Activated CD4-positive, CD25-positive, alpha-beta regulatory T cell treated with anti-CD3 and anti-CD28 coated beads, Interleukin-2, amount 50 U/mL, for 24 hours (primary cell): Measurements from ENCODE around the gene PKHD1.
"Not testable (repeated sequence)": the region's sequence is repeated elsewhere in the genome, so short reads cannot be mapped to it uniquely, and the experiment has no call there.

Source experiments
- ATAC-seq, 2 donors: fragments of 150-1000 bp; cut with Tn5 transposase; one replicate each; pipeline ENCODE4 v1.10.0; 2021; ENCODE audit warnings: mild to moderate bottlenecking in 1 of 2, moderate library complexity in 1 of 2

Gene PKHD1

DNA sequence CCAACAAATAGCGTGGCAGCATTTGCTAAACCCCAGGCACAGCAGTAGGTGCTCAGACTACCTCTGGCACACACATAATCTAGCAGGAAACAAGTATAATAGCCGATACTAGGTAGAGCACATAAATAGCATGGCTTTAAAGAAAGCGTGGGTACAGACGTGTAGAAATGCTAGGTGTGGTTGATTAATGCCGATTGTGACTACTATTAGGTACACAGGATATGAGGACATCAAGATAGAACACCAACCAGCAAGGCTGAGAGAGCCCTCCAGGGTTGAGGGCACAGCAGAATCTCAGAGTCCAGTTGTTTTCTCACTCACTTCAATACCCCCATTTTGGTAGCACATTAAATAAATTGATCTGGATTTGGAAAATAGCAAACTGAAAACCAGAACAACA, 100.5 kb downstream of the PKHD1 start:
- ATAC-seq = no peak

GRCh38 chr6:51983564-51983963, 103.8 kb downstream of the PKHD1 start:
- ATAC-seq = no peak

DNA sequence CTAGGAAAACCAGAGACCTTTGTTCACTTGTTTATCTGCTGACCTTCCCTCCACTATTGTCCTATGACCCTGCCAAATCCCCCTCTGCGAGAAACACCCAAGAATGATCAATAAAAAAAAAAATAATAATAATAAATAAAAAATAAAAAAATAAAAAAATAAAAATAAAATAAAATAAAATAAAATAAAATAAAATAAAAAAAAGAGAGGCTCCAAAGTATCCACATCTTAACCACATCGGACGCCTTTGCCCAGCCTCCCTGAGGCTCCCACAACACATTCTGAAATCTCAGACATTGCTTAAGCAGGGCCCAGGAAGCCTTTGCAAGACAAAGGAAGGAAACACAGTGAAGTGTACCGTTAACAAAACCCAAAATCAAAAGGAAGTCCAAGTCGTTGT, 104.7 kb downstream of the PKHD1 start:
- ATAC-seq = not testable (repeated sequence)

DNA sequence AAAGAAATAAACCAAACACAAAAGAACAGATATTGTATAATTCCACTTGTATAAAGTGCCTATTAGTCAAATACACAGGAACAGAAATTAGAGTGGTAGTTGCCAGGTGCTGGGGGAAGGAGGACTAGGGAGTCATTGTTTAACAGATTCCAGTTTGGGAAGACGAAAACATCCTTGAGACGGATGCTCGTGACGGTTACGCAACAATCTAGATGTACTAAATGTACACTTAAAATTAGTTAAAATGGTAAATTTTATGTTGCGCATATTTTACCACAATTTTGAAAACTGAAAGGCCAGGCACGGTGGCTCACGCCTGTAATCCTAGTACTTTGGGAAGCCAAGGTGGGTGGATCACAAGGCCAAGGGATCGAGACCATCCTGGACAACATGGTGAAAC, 111.0 kb downstream of the PKHD1 start:
- ATAC-seq = no peak

- ATAC-seq = no peak
These were observed 114.8 kb downstream of the PKHD1 start for GRCh38 chr6:51972659-51973058.

GRCh38 chr6:51968265-51968664, 119.1 kb downstream of the PKHD1 start:
- ATAC-seq = no peak

- no peak for ATAC-seq
These were observed 122.1 kb downstream of the PKHD1 start for GRCh38 chr6:51965222-51965801.

GRCh38 chr6:51963980-51964379, 123.4 kb downstream of the PKHD1 start:
- ATAC-seq = no peak

- ATAC-seq = no peak
These were observed 125.1 kb downstream of the PKHD1 start for GRCh38 chr6:51962354-51962753.

DNA sequence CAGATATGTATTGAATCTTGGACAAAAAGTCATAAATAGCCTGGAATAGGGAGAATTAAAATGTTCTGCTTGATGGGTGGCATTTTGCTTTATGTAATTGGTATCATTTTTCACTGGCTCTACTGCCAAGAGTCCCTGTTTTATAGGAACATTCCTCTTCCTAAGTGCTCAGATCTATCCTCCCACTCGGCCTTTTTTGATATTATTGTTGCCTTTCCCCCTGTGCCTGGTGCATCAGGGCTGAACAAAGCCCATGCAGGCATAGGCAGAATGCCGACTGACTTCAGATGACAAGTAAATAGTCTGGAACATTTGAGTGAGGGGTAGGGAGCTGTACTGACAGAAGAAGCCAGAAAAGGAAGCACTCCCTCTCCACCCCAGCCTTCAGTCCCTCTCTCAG, 127.0 kb downstream of the PKHD1 start:
- ATAC-seq = no peak

DNA sequence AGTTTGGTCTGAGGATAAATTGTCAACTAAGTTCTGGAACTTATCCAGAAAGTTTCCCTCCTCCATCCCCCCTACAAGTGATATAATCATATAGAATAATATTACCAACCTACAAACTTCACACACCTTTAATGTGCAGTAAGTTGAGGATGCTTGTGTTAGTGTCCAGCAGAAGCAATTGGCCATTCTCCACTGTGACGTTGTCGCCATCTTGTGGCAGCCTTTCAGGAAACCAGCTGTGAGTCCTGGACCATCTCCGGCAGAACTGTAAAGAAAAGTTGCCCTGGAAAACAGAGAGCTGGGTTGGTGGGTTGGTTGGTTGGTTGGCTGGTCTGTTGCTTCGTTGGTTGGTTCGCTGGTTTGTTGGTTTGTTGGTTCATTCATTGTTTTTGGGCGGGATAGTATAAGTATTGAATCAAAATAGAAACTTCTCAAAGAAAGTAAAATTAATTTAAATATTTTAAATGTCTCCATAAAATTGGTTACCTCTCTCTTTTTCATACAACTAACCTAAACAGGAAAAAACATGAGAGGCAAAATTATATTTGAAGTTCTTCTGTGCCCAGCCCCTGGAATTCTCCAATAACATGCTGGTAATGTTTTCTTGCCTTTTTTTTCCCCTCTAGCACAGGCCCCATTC, 127.5 kb downstream of the PKHD1 start:
- no peak for ATAC-seq

DNA sequence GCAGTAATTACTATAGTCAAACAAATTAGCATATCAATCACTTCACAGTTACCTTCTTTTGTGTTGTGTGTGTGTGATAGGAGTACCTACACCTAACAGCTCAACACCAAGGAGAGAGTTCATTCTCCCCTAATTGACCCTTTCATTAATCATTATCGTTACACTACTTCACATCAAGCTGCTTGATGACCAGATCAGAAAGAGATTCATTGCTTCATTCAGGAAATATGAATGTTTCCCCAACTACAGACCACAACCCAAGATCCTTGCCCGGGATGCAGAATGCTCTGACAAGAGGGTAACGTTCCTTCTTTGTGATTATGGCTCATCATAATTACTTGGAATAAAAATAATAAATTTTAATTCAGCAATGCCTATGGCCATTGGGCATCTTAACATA, 132.7 kb downstream of the PKHD1 start:
- no peak for ATAC-seq

DNA sequence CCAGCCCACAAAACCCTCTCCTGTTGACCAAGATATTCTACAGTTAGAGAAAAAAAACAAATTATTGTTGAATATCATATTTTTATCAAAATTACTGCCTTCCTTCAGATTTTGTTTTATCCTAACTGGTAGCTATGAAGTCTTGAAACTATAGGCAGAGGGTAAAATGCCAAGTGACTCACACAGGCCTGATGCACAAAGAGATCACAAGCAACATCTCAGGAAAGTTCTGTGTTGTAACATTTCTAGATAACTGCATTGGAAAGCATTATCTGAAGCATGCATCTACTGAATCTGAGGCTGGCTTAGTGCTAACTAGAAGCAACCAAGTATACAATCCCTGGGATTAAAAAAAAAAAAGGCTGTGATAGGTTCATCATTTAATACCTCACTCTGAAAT, 134.2 kb downstream of the PKHD1 start:
- no peak for ATAC-seq

DNA sequence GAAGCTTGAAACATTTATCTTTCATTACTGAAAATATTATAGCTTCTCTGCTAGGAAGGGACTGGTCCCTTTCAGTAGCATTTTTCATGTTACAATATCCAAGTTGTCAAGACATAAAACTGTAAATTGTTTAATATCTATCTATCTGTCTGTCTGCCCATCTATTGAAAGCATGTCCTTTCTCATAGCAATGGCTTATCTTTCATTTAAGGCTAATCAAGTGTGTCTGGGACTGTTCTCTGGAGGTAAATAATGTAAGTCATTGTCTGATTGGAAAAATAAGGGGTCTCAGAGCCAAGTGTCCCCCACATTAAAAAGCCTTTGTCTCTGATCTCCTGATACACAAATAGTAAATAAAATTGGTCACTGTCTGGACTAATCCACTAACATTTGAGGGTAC, 135.5 kb downstream of the PKHD1 start:
- ATAC-seq = no peak

DNA sequence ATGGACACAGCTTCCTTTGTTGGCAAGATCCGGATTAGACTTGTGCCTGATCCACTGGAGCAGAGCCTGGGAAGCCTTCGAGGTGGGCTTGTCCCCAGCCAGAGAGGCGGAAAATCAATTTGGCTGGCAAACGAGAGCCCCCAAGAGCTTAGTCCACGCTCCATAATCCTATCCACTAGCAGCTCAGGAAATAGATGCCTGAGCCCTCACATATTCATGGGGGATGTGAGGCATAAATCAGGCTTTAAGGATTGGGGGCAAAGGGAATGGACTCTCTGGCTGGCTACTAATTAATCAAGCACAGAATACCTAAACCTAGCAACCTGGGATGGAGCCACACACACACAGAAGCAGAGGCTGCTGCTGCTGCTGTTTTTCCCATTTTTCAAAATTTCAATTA, 137.9 kb downstream of the PKHD1 start:
- ATAC-seq = no peak

- ATAC-seq = not testable (repeated sequence)
These were observed 147.7 kb downstream of the PKHD1 start for GRCh38 chr6:51939695-51940094.

GRCh38 chr6:51936531-51937290, 150.7 kb downstream of the PKHD1 start:
- no peak for ATAC-seq

- ATAC-seq = no peak
These were observed 153.3 kb downstream of the PKHD1 start for GRCh38 chr6:51934098-51934497.

DNA sequence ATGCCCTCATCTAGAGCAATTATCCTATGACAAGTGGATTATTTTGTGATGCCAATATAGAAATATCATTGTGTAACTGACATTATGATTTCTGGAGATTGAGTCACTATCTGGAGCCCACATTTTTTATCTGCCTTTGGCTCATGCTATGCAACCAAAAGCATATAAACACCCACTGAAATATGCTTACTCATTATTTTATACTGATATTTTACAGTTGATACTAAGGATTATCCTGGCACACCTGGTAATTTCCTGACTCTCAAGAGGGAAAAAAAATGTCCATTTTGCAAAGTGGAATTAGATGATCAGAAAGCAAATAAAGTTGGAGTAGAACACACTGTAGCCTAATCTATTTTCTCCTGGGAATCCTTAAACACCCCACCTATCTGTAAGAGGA, 154.5 kb downstream of the PKHD1 start:
- no peak for ATAC-seq

- ATAC-seq = no peak
These were observed 156.8 kb downstream of the PKHD1 start for GRCh38 chr6:51930602-51931001.

DNA sequence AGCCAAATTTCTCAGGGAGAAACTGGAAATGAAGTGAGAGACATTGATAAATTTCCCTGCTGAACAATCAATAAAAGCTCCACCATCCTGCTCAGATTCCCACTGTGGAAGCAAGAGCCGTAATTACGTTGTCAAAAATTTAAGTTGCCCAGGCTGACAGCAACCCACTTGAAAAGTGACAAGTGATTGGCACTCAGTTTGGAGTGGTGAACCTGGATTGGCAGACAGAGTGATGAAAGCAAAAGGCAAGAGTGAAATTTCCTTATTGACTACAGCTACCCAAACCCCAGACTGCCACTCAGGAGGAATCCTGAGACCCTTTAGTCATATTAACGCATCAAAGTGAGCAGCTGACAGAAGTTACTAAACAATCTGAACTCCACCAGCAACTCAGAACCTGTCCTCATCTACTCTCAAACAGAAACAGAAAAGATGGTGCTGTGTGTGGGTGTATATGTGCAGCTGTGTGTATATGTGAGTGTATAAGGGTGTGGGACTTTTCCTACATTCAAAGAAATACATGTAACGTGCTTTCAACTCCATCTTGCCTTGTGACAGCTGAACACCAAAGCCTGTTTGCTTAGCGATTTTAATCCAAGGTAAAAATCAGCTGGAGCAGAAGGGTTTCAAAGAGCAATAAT, 157.4 kb downstream of the PKHD1 start:
- ATAC-seq = no peak

- ATAC-seq = no peak
These were observed 159.1 kb downstream of the PKHD1 start for GRCh38 chr6:51928320-51928719.

DNA sequence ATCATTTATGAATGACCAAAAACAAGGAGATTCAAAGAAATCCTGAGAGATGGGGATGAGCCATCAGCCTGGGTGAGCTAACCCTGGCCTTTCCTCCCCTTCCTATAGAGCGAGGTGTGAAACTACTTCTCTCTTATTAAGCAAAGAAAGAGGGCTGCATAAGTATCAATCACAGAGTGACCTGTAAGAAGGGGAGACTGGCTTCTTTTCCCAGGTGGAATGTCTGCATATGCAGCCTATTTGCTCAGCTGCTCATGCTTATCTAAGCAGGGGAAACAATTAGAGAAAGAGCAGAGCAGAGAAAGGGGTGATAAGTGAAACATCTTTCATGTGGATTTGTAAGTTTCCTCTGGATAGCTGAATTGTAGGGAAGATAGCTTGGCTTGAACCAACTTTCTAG, 160.0 kb downstream of the PKHD1 start:
- no peak for ATAC-seq

DNA sequence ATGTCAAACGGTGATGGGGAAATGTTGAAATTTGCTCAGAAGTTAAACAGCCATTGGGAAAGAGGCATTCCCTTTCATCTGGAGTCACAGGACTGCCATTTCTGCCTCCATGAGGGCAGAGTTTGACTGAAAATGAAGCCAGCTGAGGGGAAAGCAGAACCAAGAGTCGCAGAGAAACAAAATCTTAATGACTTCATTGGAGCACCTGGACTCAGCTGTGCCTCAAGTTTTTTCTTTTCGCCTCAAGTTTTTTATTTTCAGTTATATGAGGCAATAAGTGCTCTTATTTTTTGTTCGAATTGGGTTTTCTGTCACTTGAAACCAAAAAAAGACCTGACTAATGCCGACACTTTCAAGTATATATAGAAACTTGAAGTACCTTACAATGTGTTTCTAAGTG, 161.3 kb downstream of the PKHD1 start:
- ATAC-seq = no peak
